Measurements from ENCODE around the gene CFAP74. TPM values are rescaled to one million over a fixed set of nuclear protein-coding genes. Genes with fewer than 3 reads are reported as not detected.

The CFAP74 gene
- total RNA-seq, 1 donor from 2014 or later = 0.42 TPM

DNA sequence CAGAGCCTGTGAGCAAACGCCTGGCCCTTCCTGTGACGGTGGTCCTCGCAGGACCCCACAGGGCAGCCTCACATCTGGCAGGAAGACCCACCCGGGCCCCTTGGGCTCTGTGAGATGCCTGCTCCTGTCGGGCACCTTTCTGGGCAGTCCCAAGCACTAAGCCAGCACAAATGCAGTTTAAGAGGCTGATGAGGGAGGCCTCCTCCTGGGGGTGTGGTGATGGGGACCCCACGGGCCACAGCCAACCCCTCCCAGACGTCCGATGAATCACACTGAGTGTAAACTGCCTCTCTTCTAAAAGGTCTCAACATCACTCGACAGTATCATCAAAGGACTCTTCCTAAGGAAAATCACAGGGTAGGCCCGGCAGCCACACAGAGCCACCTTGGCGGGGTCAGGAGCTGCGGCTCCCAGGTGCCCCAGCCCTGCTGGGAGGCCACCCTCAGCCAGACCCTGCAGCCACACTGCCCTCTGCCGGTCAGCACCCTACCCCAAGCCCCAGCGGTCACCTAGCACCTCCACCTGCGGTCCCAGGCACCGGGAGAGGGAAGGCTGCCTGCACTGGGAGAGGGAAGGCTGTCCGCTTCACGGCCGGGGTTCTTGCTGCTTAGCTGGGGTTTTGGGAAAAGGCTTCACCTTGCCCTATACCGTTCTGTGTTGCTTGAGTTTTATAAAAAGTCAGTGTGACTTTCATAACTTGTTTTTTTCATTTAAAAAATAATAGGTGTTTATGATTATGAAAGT, 42.8 kb upstream of the CFAP74 start:
- Mint-ChIP-seq H3K4me1 (peaks cover 16% of the 10 kb centered on the region), H3K27me3 (ENCODE audit: low read depth) (peaks cover 40% of the 10 kb centered on the region)

DNA sequence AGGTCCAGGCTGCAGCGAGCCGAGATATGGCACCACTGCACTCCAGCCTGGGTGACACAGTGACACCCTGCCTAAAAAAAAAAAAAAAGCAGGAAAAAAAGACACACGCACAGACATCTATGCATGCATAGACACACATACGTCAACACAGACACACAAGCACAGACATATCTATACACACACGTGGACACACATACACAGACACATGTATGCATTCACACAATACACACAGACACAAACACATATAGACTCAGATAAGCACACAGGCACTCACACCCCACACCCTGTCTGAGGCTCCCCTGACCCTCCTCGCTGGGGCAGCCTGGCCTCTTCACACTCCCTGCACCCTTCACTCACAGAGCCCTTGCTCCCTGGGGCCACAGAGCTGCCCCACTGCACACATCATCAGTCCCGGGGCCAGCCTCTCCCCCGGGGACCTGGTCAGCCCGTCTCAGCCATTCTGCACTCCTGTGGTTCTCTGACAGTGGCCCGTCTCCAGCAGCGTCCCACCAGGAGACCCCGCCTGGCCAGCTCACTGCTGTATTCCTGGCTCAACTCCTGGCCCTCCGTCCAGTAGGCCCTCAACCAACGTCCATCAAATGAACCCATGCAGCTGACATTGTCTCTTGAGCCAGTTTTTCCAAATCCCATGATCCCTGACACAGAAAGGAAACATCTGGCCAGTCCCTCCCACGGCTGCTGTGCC, 42.0 kb upstream of the CFAP74 start:
- TF ChIP-seq CTCF (IDR thresholded peaks at IDR 0.05; ENCODE audit: unreplicated experiment) = no peak
- DNase-seq (ENCODE audit: low spot score in 2 of 2, unreplicated experiment in 2 of 2) = no peak
- peak overlapping the region; percentile 8 for H3K4me3 Mint-ChIP-seq
- no peaks in the 10 kb centered on the region for H3K9me3 Mint-ChIP-seq
- H3K27ac Mint-ChIP-seq = no peak overlapping the region
- peaks cover 41% of the 10 kb centered on the region for H3K27me3 Mint-ChIP-seq (ENCODE audit: low read depth)
- peaks cover 16% of the 10 kb centered on the region for H3K4me1 Mint-ChIP-seq
- no peaks in the 10 kb centered on the region for H3K36me3 Mint-ChIP-seq

More for the DNA sequence above, 42.8 kb upstream of the CFAP74 start:
- TF ChIP-seq CTCF (IDR thresholded peaks at IDR 0.05; ENCODE audit: unreplicated experiment) = peak; percentile 33
- peak in 1 of 2 experiments; percentile 72 for DNase-seq (ENCODE audit: low spot score in 2 of 2, unreplicated experiment in 2 of 2)
- Mint-ChIP-seq H3K4me3 (no peak overlapping the region), H3K9me3 (no peaks in the 10 kb centered on the region), H3K27ac (no peak overlapping the region), H3K36me3 (no peaks in the 10 kb centered on the region)

DNA sequence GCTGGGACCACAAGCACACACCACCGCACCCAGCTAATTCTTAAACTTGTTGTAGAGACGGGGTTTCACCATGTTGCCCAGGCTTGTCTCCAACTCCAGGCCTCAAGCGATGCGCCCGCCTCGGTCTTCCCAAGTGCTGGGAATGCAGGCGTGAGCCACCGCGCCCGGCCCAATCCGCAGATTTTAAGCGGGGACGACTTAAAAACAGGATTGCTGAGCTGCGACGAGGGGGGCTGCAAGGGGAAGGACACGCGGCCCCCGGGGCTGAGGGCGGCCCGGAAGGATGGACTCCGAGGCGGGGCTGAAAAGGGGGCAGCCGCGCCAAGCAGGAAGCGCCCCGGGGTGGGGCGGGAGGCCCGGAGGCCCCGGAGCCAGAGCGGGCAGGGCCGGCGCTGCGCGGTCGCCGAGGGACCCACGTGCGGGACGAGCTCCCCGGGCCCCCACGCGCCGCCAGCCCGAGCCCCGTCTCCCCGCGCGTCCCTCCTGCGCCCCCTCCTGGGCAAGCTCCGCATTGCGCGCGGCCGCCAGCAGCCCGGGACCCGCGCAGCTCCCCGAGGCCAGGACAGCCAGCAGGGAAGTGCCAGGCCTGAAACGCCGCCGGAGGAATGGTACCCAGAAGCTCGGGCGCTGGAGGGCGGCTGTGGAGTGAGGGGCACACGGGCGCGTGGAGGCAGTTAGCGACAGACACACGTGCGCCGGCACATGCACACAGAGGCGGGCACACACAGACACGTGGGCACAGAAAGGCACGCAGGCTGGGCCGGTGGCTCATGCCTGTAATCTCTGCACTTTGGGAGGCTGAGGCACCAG, 41.1 kb upstream of the CFAP74 start:
- Mint-ChIP-seq H3K36me3 (no peaks in the 10 kb centered on the region), H3K4me3 (peak overlapping the region; percentile 26), H3K27me3 (ENCODE audit: low read depth) (peaks cover 43% of the 10 kb centered on the region), H3K4me1 (peaks cover 16% of the 10 kb centered on the region), H3K27ac (no peak overlapping the region), H3K9me3 (no peaks in the 10 kb centered on the region)
- peak; percentile 88 for TF ChIP-seq CTCF (IDR thresholded peaks at IDR 0.05; ENCODE audit: unreplicated experiment)
- DNase-seq (ENCODE audit: low spot score in 2 of 2, unreplicated experiment in 2 of 2) = peak; percentile 75 to 94

- no peak overlapping the region for H3K27ac Mint-ChIP-seq
- no peak for TF ChIP-seq CTCF (IDR thresholded peaks at IDR 0.05; ENCODE audit: unreplicated experiment)
- H3K9me3 Mint-ChIP-seq = no peaks in the 10 kb centered on the region
- peak overlapping the region; percentile 33 for H3K4me3 Mint-ChIP-seq
- H3K36me3 Mint-ChIP-seq = no peaks in the 10 kb centered on the region
- no peak for DNase-seq (ENCODE audit: low spot score in 2 of 2, unreplicated experiment in 2 of 2)
- peaks cover 10% of the 10 kb centered on the region for H3K4me1 Mint-ChIP-seq
- peaks cover 42% of the 10 kb centered on the region for H3K27me3 Mint-ChIP-seq (ENCODE audit: low read depth)
Observed at GRCh38 chr1:2043886-2044285, 40.3 kb upstream of the CFAP74 start.

GRCh38 chr1:2042830-2043773, 39.5 kb upstream of the CFAP74 start:
- H3K4me3 Mint-ChIP-seq = no peak overlapping the region
- no peak for TF ChIP-seq CTCF (IDR thresholded peaks at IDR 0.05; ENCODE audit: unreplicated experiment)
- H3K9me3 Mint-ChIP-seq = no peaks in the 10 kb centered on the region
- no peak for DNase-seq (ENCODE audit: low spot score in 2 of 2, unreplicated experiment in 2 of 2)
- H3K27ac Mint-ChIP-seq = no peak overlapping the region
- no peaks in the 10 kb centered on the region for H3K36me3 Mint-ChIP-seq
- peaks cover 36% of the 10 kb centered on the region for H3K27me3 Mint-ChIP-seq (ENCODE audit: low read depth)
- peaks cover 5% of the 10 kb centered on the region for H3K4me1 Mint-ChIP-seq
